DMS153 (cell line): ENCODE measurements around the gene RALY.
"Not testable (repeated sequence)": the region's sequence is repeated elsewhere in the genome, so short reads cannot be mapped to it uniquely, and the experiment has no call there.

Experiments used
- DNase-seq: peaks from one replicate; lab custom pipeline; 2025; lab: John Stamatoyannopoulos, UW

Gene RALY

GRCh38 chr20:34015401-34016335, 22.0 kb downstream of the RALY start:
- DNase-seq, result no peak

DNA sequence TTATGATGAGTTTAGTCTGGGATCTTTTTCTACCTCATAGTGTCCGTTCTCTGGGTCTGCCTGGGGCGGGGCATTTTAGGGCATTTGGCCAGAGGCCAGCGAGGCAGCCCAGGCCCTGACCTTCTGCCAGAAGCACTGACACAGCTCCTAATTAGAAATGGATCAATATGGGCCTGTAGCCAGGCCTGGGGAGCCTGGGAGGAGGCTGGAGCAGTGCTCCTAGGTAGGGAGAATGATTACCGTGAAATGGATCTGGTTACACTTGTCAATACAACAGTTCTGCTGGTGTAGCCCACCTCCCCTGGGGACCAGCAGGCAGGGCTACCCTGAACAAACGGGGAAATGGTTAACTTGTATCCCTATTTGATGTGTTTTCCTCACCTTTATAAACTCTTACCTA, 23.0 kb downstream of the RALY start:
- no peak for DNase-seq

DNA sequence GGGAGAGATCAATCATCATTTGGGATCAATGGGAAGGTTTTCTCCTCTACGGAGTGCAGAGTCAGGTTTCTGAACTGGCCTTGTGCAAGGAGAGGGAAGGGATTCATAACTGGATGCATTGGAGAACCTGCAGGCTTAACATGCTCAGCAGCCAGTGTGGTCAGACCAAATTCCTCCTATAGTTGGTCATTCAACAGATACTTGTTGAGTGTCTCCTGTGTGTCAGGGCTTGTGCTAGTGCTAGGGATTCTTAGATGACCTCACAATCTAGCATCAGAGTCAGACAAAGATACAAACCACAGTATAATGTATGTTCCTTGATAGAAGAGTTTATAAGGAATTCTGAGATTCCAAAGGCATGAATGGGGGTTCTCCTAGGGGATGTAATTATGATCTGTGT, 23.9 kb downstream of the RALY start:
- DNase-seq, result no peak

DNA sequence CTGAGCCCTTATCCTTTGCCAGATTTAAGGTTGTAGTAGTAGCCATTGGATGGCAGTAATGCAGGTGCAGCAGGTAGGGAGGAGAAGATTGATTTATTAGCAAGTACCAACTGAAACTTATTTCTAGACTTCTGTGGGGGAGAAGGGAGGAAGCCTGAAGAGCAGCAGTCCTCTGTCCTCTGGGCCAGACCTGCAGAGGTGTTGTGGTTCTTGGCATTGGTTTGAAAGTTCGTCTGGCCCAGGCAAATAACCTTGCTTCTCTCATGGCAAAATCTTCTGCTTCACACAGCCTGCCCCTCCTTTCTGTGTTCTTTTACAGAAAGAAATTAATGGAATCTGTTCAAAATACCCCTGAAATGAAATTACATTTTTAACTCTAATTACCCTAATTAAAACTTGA, 24.5 kb downstream of the RALY start:
- no peak for DNase-seq

DNA sequence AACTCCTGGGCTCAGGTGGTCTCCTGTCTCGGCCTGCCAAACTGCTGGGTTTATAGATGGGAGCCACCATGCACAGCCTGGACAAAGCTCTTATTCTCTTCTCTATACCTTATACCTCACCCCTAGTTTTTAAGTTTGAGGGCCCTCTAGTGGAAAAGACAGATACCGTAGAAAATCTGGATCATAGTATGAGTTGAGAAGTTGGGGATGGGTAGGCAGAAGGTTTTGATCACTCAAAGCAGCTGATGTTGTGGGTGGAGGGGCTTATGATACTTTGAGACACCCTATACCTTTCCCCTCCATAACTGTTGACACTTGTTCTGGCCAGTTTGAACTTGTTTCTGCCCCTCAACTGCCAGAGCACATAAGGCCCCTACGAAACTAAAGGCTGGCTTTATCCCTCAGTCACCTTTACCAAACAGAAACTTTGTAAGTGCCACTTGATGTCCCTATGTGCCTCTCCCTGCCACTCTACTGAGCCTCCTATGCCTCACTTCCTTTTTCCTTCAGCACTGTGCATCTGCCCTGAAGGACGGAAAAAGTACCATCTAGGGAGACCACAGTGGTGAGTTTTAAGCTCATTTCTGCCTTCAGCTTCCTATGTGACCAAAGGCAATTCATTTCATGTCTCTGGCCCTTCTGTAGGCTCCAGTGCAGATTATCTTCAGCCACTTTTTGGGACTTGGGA, 28.6 kb downstream of the RALY start:
- no peak for DNase-seq

DNA sequence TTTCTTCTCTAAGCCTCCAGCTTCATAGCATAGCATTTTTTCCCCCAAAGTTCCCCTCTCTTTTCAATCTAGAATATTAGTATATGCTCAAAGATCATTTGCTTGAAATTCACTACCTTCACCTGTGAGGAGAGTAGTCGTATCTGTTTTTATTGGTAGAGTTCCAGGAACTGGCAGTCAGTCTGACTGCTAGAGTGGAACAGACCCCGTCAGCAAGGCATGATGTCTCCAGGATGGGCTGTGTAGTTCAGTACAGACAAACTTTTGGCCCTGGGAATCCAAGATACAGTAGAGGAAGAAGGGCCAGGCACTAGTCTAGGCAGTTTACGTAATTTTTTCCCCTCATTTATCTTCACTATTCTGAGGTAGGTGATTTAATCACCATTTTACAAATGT, 29.1 kb downstream of the RALY start:
- no peak for DNase-seq

DNA sequence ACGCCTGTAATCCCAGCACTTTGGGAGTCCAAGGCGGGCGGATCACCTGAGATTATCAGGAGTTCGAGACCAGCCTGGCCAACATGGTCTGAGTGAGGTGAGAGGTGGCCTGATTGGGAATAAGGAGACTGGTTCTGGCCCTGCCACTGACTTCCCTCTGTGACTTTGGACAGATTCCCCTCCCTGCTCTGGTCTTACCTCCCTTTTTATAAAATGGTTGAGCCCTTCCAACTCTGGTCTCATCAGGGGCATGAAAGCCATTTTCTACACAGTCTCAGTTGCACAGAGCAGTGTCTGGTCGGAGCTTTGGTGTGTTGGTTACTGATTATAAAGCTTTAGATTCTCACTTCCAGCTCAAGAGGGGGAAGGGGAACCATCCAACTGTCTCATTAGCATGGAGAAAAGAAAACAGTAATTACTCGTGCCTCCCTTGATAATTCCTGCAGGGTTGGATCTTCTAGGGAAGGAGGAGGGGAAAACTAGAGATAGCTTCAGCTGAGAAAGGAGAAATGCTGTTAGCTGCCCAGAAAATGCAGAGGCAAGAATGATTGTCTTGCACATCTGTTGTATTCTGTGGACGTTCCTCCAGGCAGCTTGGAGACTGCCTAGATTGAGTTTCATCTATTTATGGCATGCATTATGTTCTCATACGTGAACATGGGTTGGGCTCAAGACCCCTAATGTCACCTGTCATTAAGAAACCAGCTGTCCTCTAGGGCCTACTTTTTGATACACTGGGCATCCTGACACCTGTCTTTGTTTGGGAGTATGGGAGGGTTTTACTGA, 30.4 kb downstream of the RALY start:
- DNase-seq, result no peak

- no peak for DNase-seq
Observed at GRCh38 chr20:34024723-34025351, 31.1 kb downstream of the RALY start.

- DNase-seq, result not testable (repeated sequence)
Observed at GRCh38 chr20:34028013-34028412, 34.3 kb downstream of the RALY start.

- no peak for DNase-seq
Observed at GRCh38 chr20:34029415-34029814, 35.7 kb downstream of the RALY start.

- no peak for DNase-seq
Observed at GRCh38 chr20:34030456-34030855, 36.7 kb downstream of the RALY start.

GRCh38 chr20:34033903-34034302, 40.2 kb downstream of the RALY start:
- no peak for DNase-seq

GRCh38 chr20:34037121-34037520, 43.4 kb downstream of the RALY start:
- DNase-seq, result no peak

- DNase-seq, result no peak
Observed at GRCh38 chr20:34037767-34038166, 44.1 kb downstream of the RALY start.

GRCh38 chr20:34040300-34040995, 46.7 kb downstream of the RALY start:
- DNase-seq, result peak; percentile 64

DNA sequence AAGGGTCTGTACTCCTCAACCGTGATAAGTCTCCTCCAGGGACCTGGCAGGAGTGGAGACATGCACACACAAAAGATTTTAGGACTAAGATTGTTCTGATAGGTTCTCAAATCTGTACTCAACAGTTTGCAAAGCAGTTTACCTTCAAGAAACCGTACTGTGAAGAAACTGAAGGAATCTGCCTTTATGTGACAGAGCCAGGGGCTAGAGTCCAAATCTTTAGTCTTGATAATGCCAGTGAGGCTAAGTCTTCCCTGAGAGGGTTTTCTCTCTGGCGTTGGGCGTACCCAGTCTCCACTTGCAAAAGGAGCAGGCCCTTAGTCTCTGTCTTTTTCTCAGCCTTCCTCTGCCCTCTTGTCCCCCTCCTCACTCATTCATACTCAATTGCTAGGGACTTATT, 47.5 kb downstream of the RALY start:
- no peak for DNase-seq

- peak; percentile 89 for DNase-seq
Observed at GRCh38 chr20:34042262-34042661, 48.6 kb downstream of the RALY start.

- DNase-seq, result no peak
Observed at GRCh38 chr20:34043025-34043424, 49.3 kb downstream of the RALY start.

GRCh38 chr20:34045294-34045693, 51.6 kb downstream of the RALY start:
- no peak for DNase-seq

GRCh38 chr20:34045930-34046725, 52.4 kb downstream of the RALY start:
- no peak for DNase-seq
